HEK293 (cell line): ENCODE results near the gene RBM4B.

Experiments
- CTCF ChIA-PET: fragments of 350-600 bp; formaldehyde crosslinking; extraction: SDS; loops from one replicate; lab custom pipeline; 2021; ENCODE audit warnings: antibody characterized with exemption; lab: Yijun Ruan, JAX
- POLR2A ChIA-PET: fragments of 300-600 bp; formaldehyde crosslinking; extraction: SDS; loops from one replicate; lab custom pipeline; 2020; ENCODE audit warnings: antibody characterized with exemption, inconsistent platforms; lab: Yijun Ruan, JAX
- H3K27ac ChIP-seq: fragments of 200-500 bp; sonication (Bioruptor generic); 2 replicates; pipeline ENCODE4 v1.5.1; 2014; ENCODE audit warnings: low read depth, low read length, control low read depth, inconsistent platforms; ENCODE audit errors: extremely low read depth
- H3K36me3 ChIP-seq, 2 experiments: fragments of 200-500 bp in 1 of 2; sonication (Bioruptor generic) in 1 of 2; 1 replicate in 1 of 2; 2 replicates in 1 of 2; pipeline ENCODE4 v1.5.1; 2014 to 2017; ENCODE audit warnings: inconsistent platforms in 2 of 2, low read length in 2 of 2; ENCODE audit not compliant: control insufficient read depth in 2 of 2, insufficient read depth in 1 of 2
- H3K4me1 ChIP-seq: fragments of 200-500 bp; sonication (Bioruptor generic); 2 replicates; pipeline ENCODE4 v1.5.1; 2014; ENCODE audit warnings: mild to moderate bottlenecking, low read length, inconsistent platforms; ENCODE audit not compliant: control insufficient read depth, insufficient read depth
- H3K4me3 ChIP-seq: 2 replicates; pipeline ENCODE4 v1.5.1; 2011; ENCODE audit warnings: low read depth, mild to moderate bottlenecking, control low read depth, low read length, moderate library complexity
- H3K9me3 ChIP-seq: fragments of 200-500 bp; sonication (Bioruptor generic); 2 replicates; pipeline ENCODE4 v1.5.1; 2014; ENCODE audit warnings: low read depth, low read length, inconsistent platforms; ENCODE audit not compliant: control insufficient read depth, insufficient read depth
- GLI4 ChIP-seq: fragments of 450-650 bp; formaldehyde crosslinking; IDR thresholded peaks from 2 replicates; pipeline ENCODE4 v1.5.1; 2016; ENCODE audit warnings: missing biosample characterization, missing genetic modification characterization
- SCRT1 ChIP-seq: fragments of 450-650 bp; formaldehyde crosslinking; IDR thresholded peaks from 2 replicates; pipeline ENCODE4 v1.5.1; 2016; ENCODE audit warnings: missing biosample characterization, missing genetic modification characterization, borderline replicate concordance
- TCF7L2 ChIP-seq: IDR thresholded peaks from 2 replicates; pipeline ENCODE4 v1.6.1; 2011; ENCODE audit warnings: low read depth, mild to moderate bottlenecking, inconsistent platforms, low read length, moderate library complexity, borderline replicate concordance
- ZBTB44 ChIP-seq: fragments of 450-650 bp; IDR thresholded peaks from 2 replicates; pipeline ENCODE4 v1.5.1; 2018; ENCODE audit warnings: missing biosample characterization, mild to moderate bottlenecking, missing genetic modification characterization
- ZFHX2 ChIP-seq: fragments of 450-650 bp; formaldehyde crosslinking; conservative IDR thresholded peaks from 2 replicates; pipeline ENCODE4 v1.5.1; 2016; ENCODE audit warnings: missing biosample characterization, missing genetic modification characterization
- ZFP41 ChIP-seq: fragments of 450-650 bp; formaldehyde crosslinking; IDR thresholded peaks from 2 replicates; pipeline ENCODE4 v1.5.1; 2016; ENCODE audit warnings: missing biosample characterization, missing genetic modification characterization, borderline replicate concordance
- ZNF112 ChIP-seq: fragments of 450-650 bp; formaldehyde crosslinking; IDR thresholded peaks from 2 replicates; pipeline ENCODE4 v1.5.0; 2017; ENCODE audit warnings: missing biosample characterization, missing genetic modification characterization
- ZNF366 ChIP-seq: fragments of 450-650 bp; formaldehyde crosslinking; conservative IDR thresholded peaks from 2 replicates; pipeline ENCODE4 v1.5.1; 2016; ENCODE audit warnings: missing biosample characterization, missing genetic modification characterization
- ZNF530 ChIP-seq: fragments of 450-650 bp; formaldehyde crosslinking; IDR thresholded peaks from 2 replicates; pipeline ENCODE4 v1.5.1; 2016; ENCODE audit warnings: low read depth, missing biosample characterization, missing genetic modification characterization
- ZNF549 ChIP-seq: fragments of 450-650 bp; IDR thresholded peaks from 2 replicates; pipeline ENCODE4 v1.5.1; 2018; ENCODE audit warnings: missing biosample characterization, missing genetic modification characterization, mild to moderate bottlenecking, inconsistent platforms, moderate library complexity
- ZNF585B ChIP-seq: fragments of 450-650 bp; formaldehyde crosslinking; IDR thresholded peaks from 2 replicates; pipeline ENCODE4 v1.5.1; 2016; ENCODE audit warnings: missing biosample characterization, missing genetic modification characterization
- ZNF600 ChIP-seq: fragments of 450-650 bp; formaldehyde crosslinking; IDR thresholded peaks from 2 replicates; pipeline ENCODE4 v1.5.1; 2016; ENCODE audit warnings: missing biosample characterization, missing genetic modification characterization
- ZNF658 ChIP-seq: fragments of 450-650 bp; formaldehyde crosslinking; IDR thresholded peaks from 2 replicates; pipeline ENCODE4; 2016; ENCODE audit warnings: missing biosample characterization, missing genetic modification characterization
- ZNF660 ChIP-seq: fragments of 450-650 bp; IDR thresholded peaks from 2 replicates; pipeline ENCODE4 v1.5.1; 2018; ENCODE audit warnings: missing biosample characterization, mild to moderate bottlenecking, missing genetic modification characterization
- ZNF704 ChIP-seq: fragments of 450-650 bp; formaldehyde crosslinking; IDR thresholded peaks from 2 replicates; pipeline ENCODE4 v1.5.1; 2016; ENCODE audit warnings: missing biosample characterization, missing genetic modification characterization
- ZNF707 ChIP-seq: fragments of 450-650 bp; formaldehyde crosslinking; IDR thresholded peaks from 2 replicates; pipeline ENCODE4 v1.5.1; 2016; ENCODE audit warnings: missing biosample characterization, missing genetic modification characterization

RBM4B gene

GRCh38 chr11:66628061-66628603 is 49.6 kb downstream of the RBM4B start:
- H3K4me3 ChIP-seq = no peak overlapping the region
- POLR2A ChIA-PET = interaction anchor here (0.6 to 7.0 kb wide), 3 partner anchors 10 to 15 kb away, joined by 3 to 42 read pairs (median 33); partner anchors contain the start of genes RBM14 and RBM4
- H3K36me3 ChIP-seq = peaks cover 5 to 91% of the 10 kb centered on the region in 2 experiments; a peak in 2 of 3 replicates
- H3K4me1 ChIP-seq = no peaks in the 10 kb centered on the region
- no peak overlapping the region for H3K27ac ChIP-seq
- TF ChIP-seq ZNF366 (tag by site-specific recombination) = no peak
- no peak for TF ChIP-seq GLI4 (tag by site-specific recombination)
- no peak for TF ChIP-seq ZBTB44
- TF ChIP-seq ZNF600 (tag by site-specific recombination) = no peak
- no peak for TF ChIP-seq ZNF112 (tag by site-specific recombination)
- no peak for TF ChIP-seq SCRT1
- H3K9me3 ChIP-seq = no peaks in the 10 kb centered on the region
- CTCF ChIA-PET = no interaction called here

GRCh38 chr11:66626926-66627325 is 50.8 kb downstream of the RBM4B start:
- no peaks in the 10 kb centered on the region for H3K9me3 ChIP-seq
- ChIA-PET POLR2A (interaction anchor here (5.1 to 7.0 kb wide), 2 partner anchors 10 to 11 kb away, joined by 33 to 42 read pairs; partner anchors contain the start of genes RBM14 and RBM4), CTCF (interaction anchor here (0.7 kb wide), 1 partner anchor 10 kb away, joined by 3 read pairs; no protein-coding TSS in a partner anchor)
- TF ChIP-seq ZNF704 (tag by site-specific recombination) (no peak), ZNF530 (tag by site-specific recombination) (no peak), ZFP41 (tag by site-specific recombination) (no peak), ZNF366 (tag by site-specific recombination) (no peak), TCF7L2 (no peak), ZNF585B (tag by site-specific recombination) (no peak), ZNF660 (tag by site-specific recombination) (no peak), ZNF549 (tag by site-specific recombination) (no peak), ZNF658 (tag by site-specific recombination) (no peak)
- peaks cover 5 to 93% of the 10 kb centered on the region in 2 experiments; a peak in 2 of 3 replicates for H3K36me3 ChIP-seq
- H3K27ac ChIP-seq = no peak overlapping the region
- H3K4me1 ChIP-seq = no peaks in the 10 kb centered on the region
- H3K4me3 ChIP-seq = no peak overlapping the region

- TF ChIP-seq ZNF707 (tag by site-specific recombination) = no peak
- no peak for TF ChIP-seq ZFHX2 (tag by site-specific recombination)
- TF ChIP-seq, all 188 proteins: peak for 0
- ChIA-PET CTCF (no interaction called here), POLR2A (interaction anchor here (2.7 to 7.0 kb wide), 3 partner anchors 9 to 12 kb away, joined by 15 to 42 read pairs (median 33); partner anchors contain the start of genes RBM14 and RBM4)
- no peak overlapping the region for H3K4me3 ChIP-seq
- H3K36me3 ChIP-seq = peaks cover 10 to 93% of the 10 kb centered on the region in 2 experiments; a peak in 2 of 3 replicates
- no peak overlapping the region for H3K27ac ChIP-seq
- no peaks in the 10 kb centered on the region for H3K9me3 ChIP-seq
- H3K4me1 ChIP-seq = no peaks in the 10 kb centered on the region
These were observed 51.3 kb downstream of the RBM4B start for GRCh38 chr11:66626382-66626781.
